Caco-2 (cell line): Measurements from ENCODE around the gene HSPB6. TPM values are rescaled to one million over a fixed set of nuclear protein-coding genes. Genes with fewer than 3 reads are reported as not detected.

Experiments used
- BruUV-seq: library from RNA; stranded (reverse); fragments of 400-500 nt; replicated peaks from 2 replicates; lab custom pipeline; 2021; lab: Mats Ljungman, UMichigan
- CTCF ChIA-PET: fragments of 300-600 bp; sonication (Branson Sonifier 250); formaldehyde crosslinking; loops from one replicate; lab custom pipeline; 2022; ENCODE audit warnings: antibody characterized with exemption; lab: Charles Lee
- POLR2A ChIA-PET: fragments of 300-600 bp; sonication (Branson Sonifier 250); formaldehyde crosslinking; loops from one replicate; lab custom pipeline; 2022; ENCODE audit warnings: antibody characterized with exemption; lab: Charles Lee
- DNase-seq, 2 experiments: peaks; one replicate each; pipeline versions ENCODE4 v3.0.0 to v3.0.0-alpha.2; 2020 to 2022
- H3K27me3 ChIP-seq: replicated peaks from 2 replicates; pipeline ENCODE4 v1.6.0; 2011; ENCODE audit warnings: low read length; ENCODE audit not compliant: control insufficient read depth, insufficient read depth
- H3K36me3 ChIP-seq: 2 replicates; pipeline ENCODE4 v1.5.1; 2011; ENCODE audit warnings: low read length; ENCODE audit not compliant: control insufficient read depth, insufficient read depth
- H3K4me1 ChIP-seq: fragments of 250-450 bp; sonication (Bioruptor Pico); 2 replicates; pipeline ENCODE4 v1.5.1; 2020; ENCODE audit warnings: mild to moderate bottlenecking
- H3K4me3 ChIP-seq: 2 replicates; pipeline ENCODE4 v1.5.1; 2011; ENCODE audit warnings: low read depth, mild to moderate bottlenecking, control low read depth, low read length
- H3K9me3 ChIP-seq: fragments of 250-450 bp; sonication (Bioruptor Pico); 2 replicates; pipeline ENCODE4 v1.5.1; 2020; ENCODE audit warnings: mild to moderate bottlenecking, moderate library complexity
- H3K27ac Mint-ChIP-seq: one replicate; pipeline ENCODE4 v1.8.0; 2022; ENCODE audit warnings: mixed read lengths; ENCODE audit not compliant: unreplicated experiment
- H3K27me3 Mint-ChIP-seq: one replicate; pipeline ENCODE4 v1.8.0; 2022; ENCODE audit warnings: mixed read lengths; ENCODE audit not compliant: insufficient read depth, unreplicated experiment
- H3K36me3 Mint-ChIP-seq: one replicate; pipeline ENCODE4 v1.8.0; 2022; ENCODE audit warnings: mild to moderate bottlenecking, mixed read lengths; ENCODE audit not compliant: insufficient read depth, unreplicated experiment
- H3K4me1 Mint-ChIP-seq: one replicate; pipeline ENCODE4 v1.8.0; 2022; ENCODE audit warnings: low read depth, mixed read lengths; ENCODE audit not compliant: unreplicated experiment
- H3K4me3 Mint-ChIP-seq: one replicate; pipeline ENCODE4 v1.8.0; 2022; ENCODE audit warnings: mild to moderate bottlenecking, moderate library complexity, mixed read lengths; ENCODE audit not compliant: unreplicated experiment
- H3K9me3 Mint-ChIP-seq: one replicate; pipeline ENCODE4 v1.8.0; 2022; ENCODE audit warnings: mixed read lengths; ENCODE audit not compliant: unreplicated experiment
- CTCF ChIP-seq, 2 experiments: fragments of 200-600 bp in 1 of 2; IDR thresholded peaks; 1 replicate in 1 of 2; 2 replicates in 1 of 2; pipeline versions ENCODE4 v1.5.1 to v1.8.0; 2011 to 2022; ENCODE audit warnings: antibody characterized with exemption in 1 of 2, control low read depth in 1 of 2, inconsistent platforms in 1 of 2, low read depth in 1 of 2, low read length in 1 of 2, mild to moderate bottlenecking in 1 of 2, moderate library complexity in 1 of 2; ENCODE audit not compliant: insufficient read depth in 1 of 2, severe bottlenecking in 1 of 2, unreplicated experiment in 1 of 2
- intact Hi-C: fragments of 100-400 bp; cut with micrococcal nuclease; formaldehyde crosslinking; loops from one replicate; pipeline ENCODE4 v1.10.0; 2022; ENCODE audit not compliant: unreplicated experiment
- total RNA-seq: library from RNA; stranded (reverse); gene quantifications from 2 replicates; pipeline ENCODE4 v1.2.3, GENCODE V29; 2022

The HSPB6 gene
- total RNA-seq, 1 experiment from 2014 or later = 0.48 TPM

- Mint-ChIP-seq H3K4me3 (no peak overlapping the region), H3K27me3 (peaks cover 5% of the 10 kb centered on the region)
- CTCF ChIA-PET = no interaction called here
Measured at GRCh38 chr19:35789195-35789977, 32.6 kb upstream of the HSPB6 start.

GRCh38 chr19:35788205-35788960, 31.6 kb upstream of the HSPB6 start:
- no peaks in the 10 kb centered on the region for H3K9me3 ChIP-seq
- no peak for TF ChIP-seq CTCF (IDR thresholded peaks at IDR 0.05; ENCODE audit: insufficient read depth in 1 of 2, low read depth in 1 of 2, low read length in 1 of 2, severe bottlenecking in 1 of 2, unreplicated experiment in 1 of 2)
- H3K27me3 ChIP-seq = no peaks in the 10 kb centered on the region
- no TSS peak for BruUV-seq
- CTCF ChIA-PET = no interaction called here
- Mint-ChIP-seq H3K27ac (no peak overlapping the region), H3K4me1 (peaks cover 2% of the 10 kb centered on the region), H3K27me3 (peaks cover 3% of the 10 kb centered on the region), H3K36me3 (no peaks in the 10 kb centered on the region), H3K9me3 (no peaks in the 10 kb centered on the region), H3K4me3 (no peak overlapping the region)
- no peak for DNase-seq
- H3K4me3 ChIP-seq = no peak overlapping the region
- no peaks in the 10 kb centered on the region for H3K36me3 ChIP-seq
- intact Hi-C loops = no loop called here
- H3K4me1 ChIP-seq = no peaks in the 10 kb centered on the region
- POLR2A ChIA-PET = no interaction called here

More at GRCh38 chr19:35789195-35789977, 32.6 kb upstream of the HSPB6 start:
- TF ChIP-seq CTCF (IDR thresholded peaks at IDR 0.05; ENCODE audit: insufficient read depth in 1 of 2, low read depth in 1 of 2, low read length in 1 of 2, severe bottlenecking in 1 of 2, unreplicated experiment in 1 of 2) = no peak
- no peak for DNase-seq
- Histone ChIP-seq H3K4me1 (no peaks in the 10 kb centered on the region), H3K36me3 (no peaks in the 10 kb centered on the region), H3K27me3 (no peaks in the 10 kb centered on the region), H3K4me3 (no peak overlapping the region), H3K9me3 (no peaks in the 10 kb centered on the region)
- intact Hi-C loops = no loop called here
- no peaks in the 10 kb centered on the region for H3K4me1 Mint-ChIP-seq
- no TSS peak for BruUV-seq
- H3K36me3 Mint-ChIP-seq = peaks cover 5% of the 10 kb centered on the region
- no peaks in the 10 kb centered on the region for H3K9me3 Mint-ChIP-seq
- POLR2A ChIA-PET = interaction anchor here (0.6 kb wide), 1 partner anchor 1672 kb away, joined by 13 read pairs; no protein-coding TSS in a partner anchor
- H3K27ac Mint-ChIP-seq = no peak overlapping the region

- ChIA-PET POLR2A (no interaction called here), CTCF (no interaction called here)
- H3K4me3 Mint-ChIP-seq = no peak overlapping the region
Measured at GRCh38 chr19:35787227-35787799, 30.5 kb upstream of the HSPB6 start.

More at GRCh38 chr19:35787227-35787799, 30.5 kb upstream of the HSPB6 start:
- Mint-ChIP-seq H3K9me3 (no peaks in the 10 kb centered on the region), H3K4me1 (peaks cover 8% of the 10 kb centered on the region), H3K27ac (no peak overlapping the region), H3K36me3 (no peaks in the 10 kb centered on the region), H3K27me3 (no peaks in the 10 kb centered on the region)
- Histone ChIP-seq H3K27me3 (no peaks in the 10 kb centered on the region), H3K4me1 (no peaks in the 10 kb centered on the region), H3K4me3 (no peak overlapping the region), H3K9me3 (no peaks in the 10 kb centered on the region), H3K36me3 (no peaks in the 10 kb centered on the region)
- no peak for TF ChIP-seq CTCF (IDR thresholded peaks at IDR 0.05; ENCODE audit: insufficient read depth in 1 of 2, low read depth in 1 of 2, low read length in 1 of 2, severe bottlenecking in 1 of 2, unreplicated experiment in 1 of 2)
- DNase-seq = no peak
- intact Hi-C loops = no loop called here
- no TSS peak for BruUV-seq
